HepG2 (cell line): ENCODE results near the gene VPS18. TPM values are rescaled to one million over a fixed set of nuclear protein-coding genes. Genes with fewer than 3 reads are reported as not detected.

Experiments
- ATAC-seq: fragments of 200-7000 bp; cut with Tn5 transposase; 3 replicates; pipeline ENCODE4 v1.9.1; 2020; ENCODE audit warnings: mild to moderate bottlenecking, moderate library complexity
- BruUV-seq: library from RNA; stranded (reverse); fragments of 400-500 nt; replicated peaks from 2 replicates; lab custom pipeline; 2021; lab: Mats Ljungman, UMichigan
- CTCF ChIA-PET: fragments of 300-600 bp; formaldehyde crosslinking; extraction: SDS; loops from one replicate; lab custom pipeline; 2021; ENCODE audit warnings: low total read pairs, inconsistent platforms, low intra/inter-chr PET ratio; lab: Yijun Ruan, JAX
- POLR2A ChIA-PET: fragments of 350-600 bp; sonication (Branson Sonifier 250); formaldehyde crosslinking; loops from one replicate; lab custom pipeline; 2020; ENCODE audit warnings: antibody characterized with exemption, inconsistent platforms; lab: Yijun Ruan, JAX
- DNase-seq: peaks from one replicate; pipeline ENCODE4 v3.0.0-alpha.2; 2015; ENCODE audit warnings: low spot score
- FAIRE-seq: peaks from 3 replicates; lab custom pipeline; 2011; peaks lifted over from hg19 to GRCh38; lab: Jason Lieb, UNC
- H2AFZ ChIP-seq: one replicate; pipeline ENCODE4 v1.6.1; 2011; ENCODE audit warnings: low read length, inconsistent platforms
- H3K27ac ChIP-seq: fragments of 300-600 bp; 3 replicates; pipeline ENCODE4 v1.8.0; 2011; ENCODE audit warnings: mixed run types, mild to moderate bottlenecking, mixed read lengths, low read length, inconsistent platforms; ENCODE audit not compliant: insufficient read depth; ENCODE audit errors: extremely low read length
- H3K27me3 ChIP-seq, 2 experiments: fragments of 200-600 bp in 1 of 2; 2 replicates in 1 of 2; 3 replicates in 1 of 2; pipeline versions ENCODE4 v1.6.0 to v1.8.0; 2011; ENCODE audit warnings: low read length in 2 of 2, mild to moderate bottlenecking in 2 of 2, moderate library complexity in 2 of 2, inconsistent platforms in 1 of 2; ENCODE audit not compliant: insufficient read depth in 2 of 2, control insufficient read depth in 1 of 2
- H3K36me3 ChIP-seq, 2 experiments: fragments of 200-600 bp in 1 of 2; replicated peaks in 1 of 2; 2 replicates in 1 of 2; 3 replicates in 1 of 2; pipeline versions ENCODE4 v1.5.1 to v1.8.0; 2011; ENCODE audit warnings: low read length in 2 of 2, inconsistent platforms in 1 of 2; ENCODE audit not compliant: insufficient read depth in 2 of 2, control insufficient read depth in 1 of 2
- H3K4me1 ChIP-seq: 2 replicates; pipeline ENCODE4 v1.5.1; 2012; ENCODE audit warnings: low read length, inconsistent platforms; ENCODE audit not compliant: insufficient read depth
- H3K4me2 ChIP-seq: 2 replicates; pipeline ENCODE4 v1.6.0; 2011; ENCODE audit warnings: low read depth, low read length, inconsistent platforms
- H3K4me3 ChIP-seq, 3 experiments: fragments of 200-600 bp in 1 of 3; sonication (generic), shearing (Covaris generic) in 1 of 3; replicated peaks in 1 of 3; 2 replicates each; pipeline ENCODE4 v1.5.1; 2011 to 2016; ENCODE audit warnings: low read length in 3 of 3, inconsistent platforms in 2 of 3, low read depth in 2 of 3, mild to moderate bottlenecking in 2 of 3, control low read depth in 1 of 3, mixed read lengths in 1 of 3; ENCODE audit not compliant: insufficient read depth in 1 of 3
- H3K79me2 ChIP-seq: one replicate; pipeline ENCODE4 v1.6.1; 2011; ENCODE audit warnings: low read length, inconsistent platforms; ENCODE audit not compliant: insufficient read depth
- H3K9ac ChIP-seq: 2 replicates; pipeline ENCODE4 v1.6.0; 2011; ENCODE audit warnings: mild to moderate bottlenecking, low read depth, low read length, inconsistent platforms; ENCODE audit not compliant: insufficient read depth
- H3K9me3 ChIP-seq: 2 replicates; pipeline ENCODE4 v1.5.1; 2012; ENCODE audit warnings: mild to moderate bottlenecking, low read length
- H4K20me1 ChIP-seq: 2 replicates; pipeline ENCODE4 v1.6.0; 2011; ENCODE audit warnings: inconsistent platforms, mild to moderate bottlenecking, low read length, moderate library complexity; ENCODE audit not compliant: insufficient read depth
- ARNT2 ChIP-seq: sonication (generic); formaldehyde crosslinking; IDR thresholded peaks from 2 replicates; pipeline ENCODE4 v1.8.0; 2022; ENCODE audit warnings: mild to moderate bottlenecking, low read depth, missing genetic modification reagents, moderate library complexity
- BCL6 ChIP-seq: IDR thresholded peaks from 2 replicates; pipeline ENCODE4 v1.6.1; 2016; ENCODE audit warnings: missing genetic modification reagents, missing compliant biosample characterization
- CENPT ChIP-seq: sonication (generic); formaldehyde crosslinking; IDR thresholded peaks from 2 replicates; pipeline ENCODE4 v1.8.0; 2022; ENCODE audit warnings: low read depth, mild to moderate bottlenecking, moderate library complexity, missing genetic modification reagents
- PRPF4 ChIP-seq: fragments of 200-400 bp; formaldehyde crosslinking; IDR thresholded peaks from 2 replicates; pipeline ENCODE4 v1.6.1; 2016; ENCODE audit warnings: low read length, low read depth; ENCODE audit not compliant: poor library complexity, severe bottlenecking
- REXO4 ChIP-seq: sonication (generic); formaldehyde crosslinking; IDR thresholded peaks from 2 replicates; pipeline ENCODE4 v1.8.0; 2022; ENCODE audit warnings: missing genetic modification reagents, mild to moderate bottlenecking, borderline replicate concordance
- RXRA ChIP-seq: sonication (generic); formaldehyde crosslinking; IDR thresholded peaks from 2 replicates; pipeline ENCODE4 v1.5.1; 2020; ENCODE audit warnings: missing genetic modification reagents
- THAP7 ChIP-seq: sonication (generic); formaldehyde crosslinking; IDR thresholded peaks from 2 replicates; pipeline ENCODE4 v1.8.1; 2023; ENCODE audit warnings: mild to moderate bottlenecking, missing genetic modification reagents
- U2AF1 ChIP-seq: fragments of 200-400 bp; formaldehyde crosslinking; optimal IDR thresholded peaks from 2 replicates; pipeline ENCODE3; 2017; ENCODE audit warnings: mild to moderate bottlenecking, low read depth, low read length
- YEATS2 ChIP-seq: sonication (generic); formaldehyde crosslinking; IDR thresholded peaks from 2 replicates; pipeline ENCODE4 v1.4.0; 2020; ENCODE audit warnings: missing genetic modification reagents, borderline replicate concordance
- ZNF180 ChIP-seq: sonication (generic); formaldehyde crosslinking; IDR thresholded peaks from 2 replicates; pipeline ENCODE4 v1.4.0; 2020; ENCODE audit warnings: low read depth, missing genetic modification reagents, borderline replicate concordance
- ZNF264 ChIP-seq: sonication (generic); formaldehyde crosslinking; IDR thresholded peaks from 2 replicates; pipeline ENCODE4 v1.4.0; 2020; ENCODE audit warnings: missing genetic modification reagents
- ZNF280D ChIP-seq: sonication (generic); formaldehyde crosslinking; IDR thresholded peaks from 2 replicates; pipeline ENCODE4 v1.5.1; 2020; ENCODE audit warnings: mild to moderate bottlenecking, missing genetic modification reagents
- ZNF367 ChIP-seq: sonication (generic); formaldehyde crosslinking; IDR thresholded peaks from 2 replicates; pipeline ENCODE4 v1.4.0; 2020; ENCODE audit warnings: missing genetic modification reagents, borderline replicate concordance
- ZNF619 ChIP-seq: sonication (generic); formaldehyde crosslinking; IDR thresholded peaks from 2 replicates; pipeline ENCODE4 v1.4.0; 2020; ENCODE audit warnings: mild to moderate bottlenecking, missing genetic modification reagents
- ZNF644 ChIP-seq: IDR thresholded peaks from 2 replicates; pipeline ENCODE4 v1.6.1; 2016; ENCODE audit warnings: low read depth
- ZNF674 ChIP-seq: sonication (generic); formaldehyde crosslinking; IDR thresholded peaks from 2 replicates; pipeline ENCODE4 v1.5.0; 2020; ENCODE audit warnings: low read depth, mild to moderate bottlenecking, missing genetic modification reagents
- WGBS: methylation state at CpG from one replicate; pipeline ENCODE4 v1.1.6; 2017; ENCODE audit warnings: low lambda C conversion rate; 5-methylcytosine and 5-hydroxymethylcytosine counted together
- in situ Hi-C: cut with HindIII; loops from 2 replicates; pipeline ENCODE4 v1.10.0; 2017; ENCODE audit warnings: low pct_unique_long_range_greater_than_20kb; ENCODE audit not compliant: extremely low pct_ligation_motif_present
- intact Hi-C: fragments of 100-400 bp; cut with micrococcal nuclease; formaldehyde crosslinking; loops from one replicate; pipeline ENCODE4 v1.10.0; 2022; ENCODE audit not compliant: unreplicated experiment
- polyA plus RNA-seq, 8 experiments: library from polyadenylated mRNA; depleted of rRNA in 3 of 8; stranded (reverse) in 7 of 8; unstranded in 1 of 8; fragments of >200 nt; fragmentation: Illumina TruSeq in 4 of 8; extraction: Trizol in 4 of 8; gene quantifications; 2 replicates each; pipeline versions ENCODE4 v1.2.1 to v1.2.3, GENCODE V29; 2011 to 2016; ENCODE audit warnings: low read depth in 4 of 8, missing spikeins in 1 of 8, mixed read lengths in 1 of 8; ENCODE audit not compliant: insufficient read depth in 1 of 8
- total RNA-seq, 5 experiments: library from RNA; depleted of rRNA; stranded (reverse); fragments of >200 nt; fragmentation: Illumina TruSeq; extraction: Trizol; gene quantifications; 2 replicates each; pipeline ENCODE4 v1.2.3, GENCODE V29; 2016; ENCODE audit warnings: low read depth in 1 of 5
- TF ChIP-seq, protein P1 (sequence below): IDR thresholded peaks from 2 replicates; pipeline ENCODE4 v1.6.1; 2012; ENCODE audit warnings: inconsistent platforms

The VPS18 gene
- total and polyA plus RNA-seq, 2 of the 13 experiments (the other 11 are each of a cell fraction or from before 2014, with no cell fraction given) = 5.8 to 17.0 TPM

DNA sequence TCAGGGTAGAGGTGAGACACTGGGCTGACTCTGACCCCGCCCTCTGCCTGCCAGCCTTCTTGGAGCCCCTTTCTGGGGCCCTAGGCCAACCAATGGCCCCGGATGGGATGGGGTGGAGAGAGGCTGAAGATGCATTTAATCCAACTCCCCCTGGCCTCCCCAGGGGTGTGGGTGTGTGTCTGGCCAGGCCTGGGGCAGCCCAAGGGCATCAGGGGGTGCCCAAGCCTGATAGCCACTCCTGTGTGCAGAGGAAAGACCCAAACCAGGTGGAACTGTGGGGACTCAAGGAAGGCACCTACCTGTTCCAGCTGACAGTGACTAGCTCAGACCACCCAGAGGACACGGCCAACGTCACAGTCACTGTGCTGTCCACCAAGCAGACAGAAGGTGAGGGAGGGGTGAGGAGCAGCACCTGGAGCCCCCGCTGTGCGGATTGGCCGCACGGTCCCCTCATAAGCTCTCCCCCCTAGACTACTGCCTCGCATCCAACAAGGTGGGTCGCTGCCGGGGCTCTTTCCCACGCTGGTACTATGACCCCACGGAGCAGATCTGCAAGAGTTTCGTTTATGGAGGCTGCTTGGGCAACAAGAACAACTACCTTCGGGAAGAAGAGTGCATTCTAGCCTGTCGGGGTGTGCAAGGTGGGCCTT, 40.9 kb upstream of the VPS18 start (continued):
- TF ChIP-seq ZNF619 (CRISPR knock-in tag) = no peak
- TF ChIP-seq CENPT (CRISPR knock-in tag) = no peak
- no peak for TF ChIP-seq ZNF264 (CRISPR knock-in tag)
- TF ChIP-seq ZNF674 (CRISPR knock-in tag) = no peak
- TF ChIP-seq ZNF644 (CRISPR knock-in tag) = no peak
- TF ChIP-seq YEATS2 (CRISPR knock-in tag) = no peak
- TF ChIP-seq ARNT2 (CRISPR knock-in tag) = no peak
- TF ChIP-seq, all 625 proteins: peak for 0

DNA sequence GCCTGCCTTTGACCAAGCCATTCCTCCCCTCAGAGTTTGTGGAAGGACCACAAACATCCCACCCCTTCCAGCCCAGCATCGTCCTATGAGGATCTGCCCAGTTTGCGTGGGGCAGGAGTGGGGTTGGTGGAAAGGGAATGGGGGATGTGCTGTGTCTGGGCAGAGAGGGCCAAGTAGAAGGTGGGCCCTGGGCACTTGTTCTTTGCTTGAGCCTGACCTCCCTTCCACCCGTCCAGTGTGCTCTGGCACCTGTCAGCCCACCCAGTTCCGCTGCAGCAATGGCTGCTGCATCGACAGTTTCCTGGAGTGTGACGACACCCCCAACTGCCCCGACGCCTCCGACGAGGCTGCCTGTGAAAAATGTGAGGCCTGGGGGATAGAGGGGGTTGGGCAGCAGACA, 40.1 kb upstream of the VPS18 start:
- ATAC-seq (no peak), DNase-seq (no peak), FAIRE-seq (no peak)
- H3K9me3 ChIP-seq = no peaks in the 10 kb centered on the region
- H3K36me3 ChIP-seq = no peaks in the 10 kb centered on the region
- ChIA-PET CTCF (no interaction called here), POLR2A (no interaction called here)
- H3K27ac ChIP-seq = no peak overlapping the region
- peaks cover 48% of the 10 kb centered on the region for H3K4me1 ChIP-seq
- H3K27me3 ChIP-seq = no peaks in the 10 kb centered on the region
- BruUV-seq = no TSS peak
- H4K20me1 ChIP-seq = no peaks in the 10 kb centered on the region
- H2AFZ ChIP-seq = no peak overlapping the region
- H3K4me3 ChIP-seq = no peak overlapping the region
- no peaks in the 10 kb centered on the region for H3K79me2 ChIP-seq
- H3K4me2 ChIP-seq = no peak overlapping the region
- intact Hi-C loops = no loop called here
- in situ Hi-C loops = no loop called here
- no peak overlapping the region for H3K9ac ChIP-seq
- WGBS = 64% methylated on average over 7 of the region's 10 CpGs
- TF ChIP-seq U2AF1 (no peak), ZNF180 (CRISPR knock-in tag) (no peak), RXRA (CRISPR knock-in tag) (no peak), BCL6 (CRISPR knock-in tag) (no peak), ZNF367 (no peak), ZNF280D (no peak), PRPF4 (no peak), THAP7 (CRISPR knock-in tag) (no peak), REXO4 (CRISPR knock-in tag) (no peak)
- TF ChIP-seq, protein P1, sequence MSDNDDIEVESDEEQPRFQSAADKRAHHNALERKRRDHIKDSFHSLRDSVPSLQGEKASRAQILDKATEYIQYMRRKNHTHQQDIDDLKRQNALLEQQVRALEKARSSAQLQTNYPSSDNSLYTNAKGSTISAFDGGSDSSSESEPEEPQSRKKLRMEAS = no peak
